Fibroblast of villous mesenchyme (primary cell): ENCODE results near the gene MAFG. TPM values are rescaled to one million over a fixed set of nuclear protein-coding genes. Genes with fewer than 3 reads are reported as not detected.
A peak's percentile ranks its signal among the peaks of the same experiment; 100 is the strongest.

ENCODE experiments used
- DNase-seq: peaks from one replicate; pipeline ENCODE4 v3.0.0-alpha.2; 2010; ENCODE audit warnings: low read depth
- H3K4me3 ChIP-seq: 2 replicates; pipeline ENCODE4 v1.5.1; 2011; ENCODE audit warnings: low read depth, mild to moderate bottlenecking, low read length
- CTCF ChIP-seq: IDR thresholded peaks from 2 replicates; pipeline ENCODE4 v1.5.1; 2012; ENCODE audit warnings: low read depth, mild to moderate bottlenecking, low read length; ENCODE audit not compliant: insufficient read depth
- total RNA-seq: library from RNA; depleted of rRNA; stranded (reverse); fragments of >200 nt; gene quantifications from 2 replicates; pipeline ENCODE4 v1.2.3, GENCODE V29; 2012

MAFG gene
- total RNA-seq, 1 donor: 23.3 TPM

- DNase-seq: no peak
Measured at GRCh38 chr17:81891303-81891552, 36.3 kb downstream of the MAFG start.

GRCh38 chr17:81890447-81891302 is 36.9 kb downstream of the MAFG start:
- DNase-seq: peak; percentile 19
- peak; percentile 12 for TF ChIP-seq CTCF
- H3K4me3 ChIP-seq: peak overlapping the region; percentile 84

More at GRCh38 chr17:81891303-81891552, 36.3 kb downstream of the MAFG start:
- H3K4me3 ChIP-seq: peak overlapping the region; percentile 84
- TF ChIP-seq CTCF: no peak

GRCh38 chr17:81889602-81890001 is 37.9 kb downstream of the MAFG start:
- peak overlapping the region; percentile 9 for H3K4me3 ChIP-seq
- no peak for DNase-seq
- TF ChIP-seq CTCF: no peak

- no peak for DNase-seq
- no peak for TF ChIP-seq CTCF
- no peak overlapping the region for H3K4me3 ChIP-seq
Measured at GRCh38 chr17:81888988-81889595, 38.4 kb downstream of the MAFG start.

- no peak for DNase-seq
- TF ChIP-seq CTCF: no peak
Measured at GRCh38 chr17:81888105-81888987, 39.2 kb downstream of the MAFG start.

GRCh38 chr17:81885869-81886548 is 41.5 kb downstream of the MAFG start:
- DNase-seq: no peak
- TF ChIP-seq CTCF: no peak
- no peak overlapping the region for H3K4me3 ChIP-seq

More at GRCh38 chr17:81888105-81888987, 39.2 kb downstream of the MAFG start:
- no peak overlapping the region for H3K4me3 ChIP-seq
